HEK293T (cell line): ENCODE results near the gene LYPD6B.

Source experiments
- ARNT ChIP-seq: fragments of 450-650 bp; IDR thresholded peaks from 2 replicates; pipeline ENCODE4 v1.6.1; 2017; ENCODE audit warnings: mild to moderate bottlenecking
- BHLHE40 ChIP-seq: fragments of 450-650 bp; IDR thresholded peaks from 2 replicates; pipeline ENCODE4 v1.6.1; 2016; ENCODE audit warnings: mild to moderate bottlenecking, moderate library complexity, borderline replicate concordance
- ELF4 ChIP-seq: fragments of 450-650 bp; IDR thresholded peaks from 2 replicates; pipeline ENCODE4 v1.6.1; 2017; ENCODE audit warnings: antibody characterized with exemption
- FOXA1 ChIP-seq: fragments of 450-650 bp; IDR thresholded peaks from 2 replicates; pipeline ENCODE4 v1.6.1; 2016; ENCODE audit warnings: mild to moderate bottlenecking
- FOXK2 ChIP-seq: fragments of 450-650 bp; IDR thresholded peaks from 2 replicates; pipeline ENCODE4 v1.6.1; 2016; ENCODE audit warnings: mild to moderate bottlenecking
- L3MBTL2 ChIP-seq: fragments of 450-650 bp; conservative IDR thresholded peaks from 2 replicates; pipeline ENCODE4 v1.6.1; 2016; ENCODE audit warnings: mild to moderate bottlenecking
- LEF1 ChIP-seq: fragments of 450-650 bp; IDR thresholded peaks from 2 replicates; pipeline ENCODE4 v1.6.1; 2017; ENCODE audit warnings: mild to moderate bottlenecking, borderline replicate concordance
- PKNOX1 ChIP-seq: fragments of 450-650 bp; IDR thresholded peaks from 2 replicates; pipeline ENCODE4 v1.6.1; 2016
- SP1 ChIP-seq: fragments of 450-650 bp; IDR thresholded peaks from 2 replicates; pipeline ENCODE4 v1.6.1; 2017
- SUZ12 ChIP-seq: fragments of 450-650 bp; IDR thresholded peaks from 2 replicates; pipeline ENCODE4 v1.6.1; 2016; ENCODE audit warnings: mild to moderate bottlenecking
- TARDBP ChIP-seq: fragments of 450-650 bp; IDR thresholded peaks from 2 replicates; pipeline ENCODE4 v1.6.1; 2016
- ZNF384 ChIP-seq: fragments of 450-650 bp; IDR thresholded peaks from 2 replicates; pipeline ENCODE4 v1.6.1; 2016

GRCh38 chr2:149020432-149020851 is 18.1 kb upstream of the LYPD6B start:
- TF ChIP-seq BHLHE40: no peak
- no peak for TF ChIP-seq LEF1
- TF ChIP-seq TARDBP: no peak
- no peak for TF ChIP-seq FOXK2
- no peak for TF ChIP-seq PKNOX1
- TF ChIP-seq SUZ12: no peak
- TF ChIP-seq ELF4: no peak
- TF ChIP-seq ARNT: no peak
- no peak for TF ChIP-seq FOXA1
- TF ChIP-seq ZNF384: no peak
- TF ChIP-seq L3MBTL2: no peak
- no peak for TF ChIP-seq SP1
